Dermis microvascular lymphatic vessel endothelial cell (primary cell): Measurements from ENCODE around the gene AAK1. TPM values are rescaled to one million over a fixed set of nuclear protein-coding genes. Genes with fewer than 3 reads are reported as not detected.
A peak's percentile ranks its signal among the peaks of the same experiment; 100 is the strongest.
"Not testable (repeated sequence)": the region's sequence is repeated elsewhere in the genome, so short reads cannot be mapped to it uniquely, and the experiment has no call there.

Experiments used
- DNase-seq, 2 donors: peaks; one replicate each; pipeline versions ENCODE4 v3.0.0 to v3.0.0-alpha.2; 2010; ENCODE audit warnings: low read depth in 2 of 2
- total RNA-seq: library from RNA; depleted of rRNA; stranded (reverse); fragments of >200 nt; gene quantifications from 2 replicates; pipeline ENCODE4 v1.2.1, GENCODE V29; 2014

AAK1 gene
- total RNA-seq, 1 donor from 2014 or later = 16.6 TPM

DNA sequence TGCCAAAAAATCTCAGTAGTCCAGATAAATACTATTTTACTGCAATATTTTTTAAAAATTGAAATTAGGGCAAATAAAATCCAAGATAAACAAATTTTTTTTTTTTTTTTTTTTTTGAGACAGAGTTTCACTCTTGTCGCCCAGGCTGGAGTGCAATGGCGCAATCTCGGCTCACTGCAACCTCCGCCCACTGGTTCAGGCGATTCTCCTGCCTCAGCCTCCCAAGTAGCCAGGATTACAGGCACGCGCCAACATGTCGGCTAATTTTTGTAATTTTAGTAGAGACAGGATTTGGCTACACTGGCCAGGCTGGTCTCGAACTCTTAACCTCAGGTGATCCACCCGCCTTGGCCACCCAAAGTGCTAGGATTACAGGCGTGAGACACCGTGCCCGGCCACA lies 68.2 kb downstream of the AAK1 start:
- DNase-seq = not testable (repeated sequence)

- peak in 1 of 2 donors; percentile 26 for DNase-seq
Observed at GRCh38 chr2:69572641-69573040, 70.9 kb downstream of the AAK1 start.

GRCh38 chr2:69571189-69571588 lies 72.3 kb downstream of the AAK1 start:
- DNase-seq = no peak

- peak in 1 of 2 donors; percentile 36 for DNase-seq
Observed at GRCh38 chr2:69570474-69570873, 73.1 kb downstream of the AAK1 start.

DNA sequence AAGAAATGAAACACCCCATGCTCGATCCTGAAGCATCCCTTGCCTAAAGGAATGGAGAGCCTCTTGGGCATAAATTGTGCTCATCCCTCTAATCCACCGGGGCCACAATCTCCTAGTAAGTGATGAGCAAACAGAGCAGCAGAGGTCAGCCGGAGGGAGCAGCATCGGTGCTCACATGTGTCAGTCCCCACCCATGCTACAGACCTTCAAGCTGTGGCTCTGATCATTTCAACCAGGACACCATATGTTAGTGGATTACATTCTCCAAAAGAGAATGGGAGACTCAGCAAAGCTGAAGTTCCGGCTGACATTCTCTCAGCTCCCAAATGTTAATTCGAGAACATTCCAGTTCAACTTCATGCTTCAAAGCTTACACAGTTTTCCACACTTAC lies 75.6 kb downstream of the AAK1 start:
- no peak for DNase-seq

DNA sequence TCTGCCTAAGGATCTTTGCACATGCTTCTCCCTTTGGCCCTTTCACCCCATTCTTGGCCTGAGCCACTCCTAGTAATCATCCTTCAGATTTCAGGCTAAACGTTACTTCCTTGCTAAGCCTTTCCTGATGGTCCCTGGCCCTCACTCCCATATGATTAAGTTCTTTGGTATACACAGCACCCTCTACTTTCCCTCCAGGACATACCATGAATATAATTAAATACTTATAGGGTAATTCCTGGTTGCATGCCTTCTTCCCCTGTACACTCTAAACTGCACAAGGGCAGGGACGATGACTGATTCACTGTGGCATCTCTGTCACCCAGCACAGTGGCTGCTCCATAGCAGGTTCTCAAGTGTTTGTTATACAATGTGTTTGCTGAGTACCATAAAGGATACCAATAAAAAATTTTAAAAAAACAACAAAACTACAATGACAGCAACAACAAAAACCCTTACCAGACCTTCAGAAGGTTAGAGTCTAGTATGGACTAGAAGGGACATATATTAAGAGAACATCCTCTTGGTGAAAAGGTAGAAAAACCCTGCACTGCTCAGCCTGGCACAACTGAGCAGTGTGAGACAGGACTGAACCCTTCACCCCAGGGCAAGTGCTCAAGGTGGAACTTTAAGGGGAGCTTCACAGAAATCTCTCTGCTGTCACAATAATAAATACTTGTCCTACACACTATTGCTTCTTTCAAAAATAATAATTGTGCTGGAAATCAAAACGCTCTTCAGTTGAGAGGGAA lies 76.2 kb downstream of the AAK1 start:
- no peak for DNase-seq

DNA sequence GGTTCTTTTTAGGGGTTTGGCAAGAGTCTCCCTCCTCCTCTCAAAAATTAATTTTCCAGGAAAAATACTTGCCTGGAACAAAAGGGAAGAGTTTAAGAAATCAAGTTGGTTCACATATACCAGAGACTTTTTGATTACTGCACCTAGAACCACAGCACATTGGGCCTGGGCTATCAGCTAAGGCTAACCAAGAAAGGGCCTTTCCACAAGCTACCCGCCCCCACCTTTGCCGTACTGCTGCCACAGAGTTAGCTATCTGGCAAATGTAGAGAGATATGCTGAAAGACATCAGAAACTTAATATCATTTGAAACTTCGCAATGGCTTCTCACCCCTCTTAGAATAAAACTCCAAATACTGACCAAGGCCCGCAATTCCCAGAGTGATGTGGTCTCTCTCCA lies 76.9 kb downstream of the AAK1 start:
- DNase-seq = no peak

DNA sequence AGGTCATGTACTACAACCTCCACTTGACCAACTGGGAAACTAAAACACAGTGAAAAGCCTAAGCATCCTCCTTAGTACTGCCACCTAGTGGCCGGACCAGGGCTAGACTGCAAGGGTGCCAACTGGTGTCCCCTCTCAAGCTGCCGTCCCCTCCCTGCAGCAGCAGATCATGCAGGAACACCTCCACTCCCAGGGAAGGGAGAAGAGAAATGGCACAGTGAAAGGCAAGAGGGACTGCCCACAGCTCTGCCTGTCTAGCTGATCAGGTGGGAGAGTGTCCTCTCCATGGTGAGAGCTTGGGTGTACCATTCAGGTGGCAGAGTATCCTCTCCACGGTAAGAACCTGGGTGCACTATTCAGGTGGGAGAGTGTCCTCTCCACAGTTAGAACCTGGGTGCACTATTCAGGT lies 78.1 kb downstream of the AAK1 start:
- DNase-seq = peak; percentile 25 to 51

GRCh38 chr2:69564604-69565003 lies 78.9 kb downstream of the AAK1 start:
- no peak for DNase-seq

- no peak for DNase-seq
Observed at GRCh38 chr2:69563021-69563420, 80.5 kb downstream of the AAK1 start.

GRCh38 chr2:69561101-69561500 lies 82.4 kb downstream of the AAK1 start:
- DNase-seq = no peak

DNA sequence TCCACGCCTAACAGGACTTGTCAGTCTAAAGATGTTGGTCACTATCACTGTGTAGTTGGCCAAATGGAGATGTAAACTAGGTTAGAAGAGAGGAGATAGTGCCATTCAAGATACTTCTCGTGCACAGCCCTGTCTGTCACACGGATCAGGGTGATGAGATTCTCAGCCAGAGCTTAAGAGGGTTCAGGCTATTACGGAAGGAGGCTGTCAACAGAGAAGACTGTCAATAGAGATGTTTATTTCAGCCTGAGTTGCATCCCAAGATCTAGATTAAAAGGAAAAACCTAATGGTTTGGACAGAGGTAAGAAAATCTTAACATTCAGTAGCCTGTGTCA lies 83.4 kb downstream of the AAK1 start:
- no peak for DNase-seq

DNA sequence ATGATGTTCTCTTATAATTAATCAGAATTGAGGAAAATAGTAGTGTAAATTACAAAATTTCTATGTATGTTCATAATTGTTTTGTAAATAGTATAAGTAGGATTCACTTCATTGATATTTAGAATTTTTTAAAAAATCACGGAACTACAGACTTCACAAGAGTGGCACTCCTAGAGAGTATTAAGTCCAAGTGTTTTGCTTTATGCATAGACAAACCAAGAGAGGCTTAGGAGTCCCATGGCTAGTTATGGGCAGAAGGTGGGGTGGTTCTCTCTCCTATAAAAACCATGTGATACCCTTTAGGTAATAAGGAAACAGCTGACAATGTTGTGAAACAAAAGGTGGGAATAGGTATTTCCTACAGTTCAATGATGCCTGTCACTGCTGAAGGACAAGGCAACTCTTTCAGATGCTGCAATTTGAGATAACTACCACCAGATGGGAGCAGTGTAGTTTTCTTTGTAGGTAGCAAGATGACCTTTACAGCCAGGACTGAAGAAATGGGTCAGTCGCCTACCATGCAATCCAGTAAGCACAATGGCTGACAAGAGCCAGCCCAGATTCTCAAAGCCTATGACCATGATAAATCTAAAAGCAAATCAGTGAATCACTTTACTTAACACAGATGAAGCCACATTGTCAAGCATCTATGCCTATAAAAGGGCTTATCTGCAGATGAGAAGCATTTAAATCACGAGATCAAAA lies 83.9 kb downstream of the AAK1 start:
- peak; percentile 74 to 84 for DNase-seq

GRCh38 chr2:69556008-69556407 lies 87.5 kb downstream of the AAK1 start:
- no peak for DNase-seq

- peak in 1 of 2 donors; percentile 89 for DNase-seq
Observed at GRCh38 chr2:69554981-69555380, 88.6 kb downstream of the AAK1 start.

- DNase-seq = no peak
Observed at GRCh38 chr2:69554568-69554967, 89.0 kb downstream of the AAK1 start.

- no peak for DNase-seq
Observed at GRCh38 chr2:69553991-69554390, 89.5 kb downstream of the AAK1 start.

- DNase-seq = not testable (repeated sequence)
Observed at GRCh38 chr2:69550511-69550910, 93.0 kb downstream of the AAK1 start.

- peak in 1 of 2 donors; percentile 48 for DNase-seq
Observed at GRCh38 chr2:69549421-69549820, 94.1 kb downstream of the AAK1 start.

DNA sequence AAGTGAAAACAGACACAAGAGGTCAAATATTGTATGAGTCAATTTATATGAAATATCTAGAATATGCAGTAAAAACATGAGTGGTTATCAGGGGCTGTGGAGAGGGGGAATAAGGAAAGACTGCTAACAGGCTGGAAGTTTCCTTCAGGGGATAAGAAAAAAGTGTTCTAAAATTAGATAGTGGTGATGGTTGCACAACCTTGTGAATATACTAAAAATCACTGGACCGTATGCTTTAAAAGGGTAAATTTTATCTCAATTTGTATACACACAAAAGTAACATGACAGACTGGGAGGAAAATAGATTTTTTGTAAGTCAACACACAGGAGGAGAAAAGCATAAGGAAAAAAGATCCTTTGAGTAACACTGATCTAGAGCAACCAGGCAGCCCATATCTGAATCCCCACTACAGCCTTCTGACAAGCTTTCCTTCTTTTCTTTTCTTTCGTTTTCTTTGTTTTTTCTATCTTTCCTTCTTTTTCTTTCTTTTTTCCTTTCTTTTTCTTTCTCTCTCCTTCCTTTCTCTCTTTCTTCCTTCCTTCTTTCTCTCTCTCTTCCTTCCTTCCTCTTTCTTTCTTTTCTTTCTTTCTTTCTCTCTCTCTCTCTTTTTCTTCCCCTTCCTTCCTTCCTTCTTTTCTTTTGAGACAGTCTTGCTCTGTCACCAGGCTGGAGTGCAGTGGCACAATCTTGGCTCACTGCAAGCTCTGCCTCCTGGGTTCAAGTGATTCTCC lies 95.4 kb downstream of the AAK1 start:
- no peak for DNase-seq

- no peak for DNase-seq
Observed at GRCh38 chr2:69546646-69547045, 96.9 kb downstream of the AAK1 start.

GRCh38 chr2:69545477-69545932 lies 98.0 kb downstream of the AAK1 start:
- DNase-seq = no peak
